PFSK-1 (cell line): ENCODE measurements around the gene EPG5.

Source experiments
- FOXP2 ChIP-seq: optimal IDR thresholded peaks from 2 replicates; pipeline ENCODE3; 2011; ENCODE audit warnings: borderline replicate concordance, control low read depth, inconsistent platforms; ENCODE audit not compliant: insufficient read depth; ENCODE audit errors: extremely low read length, extremely low read depth
- POLR2AphosphoS5 ChIP-seq: IDR thresholded peaks from 2 replicates; pipeline ENCODE4 v1.6.1; 2012; ENCODE audit warnings: low read depth, mild to moderate bottlenecking, control low read depth, low read length, moderate library complexity
- SIN3A ChIP-seq: IDR thresholded peaks from 2 replicates; pipeline ENCODE4 v1.6.1; 2012; ENCODE audit warnings: mild to moderate bottlenecking, low read length, moderate library complexity, borderline replicate concordance; ENCODE audit not compliant: insufficient read depth
- TAF1 ChIP-seq: IDR thresholded peaks from 2 replicates; pipeline ENCODE4 v1.6.1; 2012; ENCODE audit warnings: low read length, control low read depth, borderline replicate concordance; ENCODE audit not compliant: insufficient read depth
- TF ChIP-seq, protein P1 (sequence below), 2 experiments: IDR thresholded peaks; 2 replicates each; pipeline versions ENCODE4 v1.6.1 to v1.8.0; 2011 to 2012; ENCODE audit warnings: low read depth in 2 of 2, low read length in 2 of 2, control low read depth in 1 of 2, inconsistent platforms in 1 of 2, mild to moderate bottlenecking in 1 of 2, moderate library complexity in 1 of 2; ENCODE audit not compliant: insufficient read depth in 1 of 2

EPG5 gene

DNA sequence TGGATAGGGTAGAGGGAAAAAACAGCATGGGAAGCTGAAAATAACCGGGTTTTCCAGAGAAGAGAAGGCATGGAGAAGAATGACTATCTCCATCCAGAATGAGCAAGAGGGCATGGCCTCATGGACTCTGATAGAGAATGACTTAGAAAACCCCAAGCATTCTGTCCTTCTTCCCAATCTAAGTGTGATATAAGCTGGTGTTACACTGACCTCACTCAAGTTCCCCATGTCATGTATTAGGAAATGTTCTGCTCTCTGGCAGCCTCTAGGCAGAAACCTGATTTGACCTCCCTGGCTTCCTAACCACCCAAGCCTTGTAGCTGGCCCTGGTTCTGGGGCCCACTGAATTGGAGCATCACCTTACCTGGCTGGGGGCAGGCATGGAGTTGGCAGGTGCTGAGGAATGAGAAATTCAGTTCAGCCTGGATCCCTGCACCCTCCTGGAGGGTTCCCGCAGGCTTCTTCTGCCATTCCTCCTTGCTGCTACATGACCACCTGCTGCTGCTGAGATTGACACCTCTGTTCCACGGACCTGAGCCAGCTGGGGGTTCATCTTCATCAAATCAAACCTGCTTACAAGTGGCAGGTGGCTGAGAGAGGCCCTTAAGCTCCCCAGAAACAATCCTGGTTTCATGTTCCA, 146.9 kb downstream of the EPG5 start:
- TF ChIP-seq, protein P1, sequence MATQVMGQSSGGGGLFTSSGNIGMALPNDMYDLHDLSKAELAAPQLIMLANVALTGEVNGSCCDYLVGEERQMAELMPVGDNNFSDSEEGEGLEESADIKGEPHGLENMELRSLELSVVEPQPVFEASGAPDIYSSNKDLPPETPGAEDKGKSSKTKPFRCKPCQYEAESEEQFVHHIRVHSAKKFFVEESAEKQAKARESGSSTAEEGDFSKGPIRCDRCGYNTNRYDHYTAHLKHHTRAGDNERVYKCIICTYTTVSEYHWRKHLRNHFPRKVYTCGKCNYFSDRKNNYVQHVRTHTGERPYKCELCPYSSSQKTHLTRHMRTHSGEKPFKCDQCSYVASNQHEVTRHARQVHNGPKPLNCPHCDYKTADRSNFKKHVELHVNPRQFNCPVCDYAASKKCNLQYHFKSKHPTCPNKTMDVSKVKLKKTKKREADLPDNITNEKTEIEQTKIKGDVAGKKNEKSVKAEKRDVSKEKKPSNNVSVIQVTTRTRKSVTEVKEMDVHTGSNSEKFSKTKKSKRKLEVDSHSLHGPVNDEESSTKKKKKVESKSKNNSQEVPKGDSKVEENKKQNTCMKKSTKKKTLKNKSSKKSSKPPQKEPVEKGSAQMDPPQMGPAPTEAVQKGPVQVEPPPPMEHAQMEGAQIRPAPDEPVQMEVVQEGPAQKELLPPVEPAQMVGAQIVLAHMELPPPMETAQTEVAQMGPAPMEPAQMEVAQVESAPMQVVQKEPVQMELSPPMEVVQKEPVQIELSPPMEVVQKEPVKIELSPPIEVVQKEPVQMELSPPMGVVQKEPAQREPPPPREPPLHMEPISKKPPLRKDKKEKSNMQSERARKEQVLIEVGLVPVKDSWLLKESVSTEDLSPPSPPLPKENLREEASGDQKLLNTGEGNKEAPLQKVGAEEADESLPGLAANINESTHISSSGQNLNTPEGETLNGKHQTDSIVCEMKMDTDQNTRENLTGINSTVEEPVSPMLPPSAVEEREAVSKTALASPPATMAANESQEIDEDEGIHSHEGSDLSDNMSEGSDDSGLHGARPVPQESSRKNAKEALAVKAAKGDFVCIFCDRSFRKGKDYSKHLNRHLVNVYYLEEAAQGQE (IDR thresholded peaks at IDR 0.05; ENCODE audit: insufficient read depth in 1 of 2, low read depth in 2 of 2, low read length in 2 of 2): no peak
- TF ChIP-seq FOXP2: no peak
- no peak for TF ChIP-seq TAF1
- TF ChIP-seq SIN3A: no peak
- TF ChIP-seq POLR2AphosphoS5: no peak

DNA sequence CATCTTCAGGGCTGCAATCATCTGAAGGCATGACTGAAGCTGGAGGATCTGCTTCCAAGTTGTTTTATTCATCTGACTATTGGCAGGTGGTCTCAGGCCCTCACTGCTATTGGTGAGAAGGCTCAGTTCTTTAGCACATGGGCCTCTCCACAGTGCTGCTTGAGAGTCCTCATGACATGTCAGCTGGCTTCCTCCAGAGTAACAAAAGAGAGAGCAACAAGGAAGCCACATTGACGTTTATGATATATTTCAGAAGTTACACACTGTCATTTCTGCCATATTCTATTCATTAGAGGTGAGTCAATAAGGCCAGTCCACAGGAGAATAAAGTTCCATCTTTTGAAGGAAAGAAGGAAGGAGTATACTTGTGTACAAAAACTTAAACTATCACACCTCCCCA, 149.6 kb downstream of the EPG5 start:
- TF ChIP-seq TAF1 (no peak), POLR2AphosphoS5 (no peak), SIN3A (no peak), FOXP2 (no peak)
- TF ChIP-seq, protein P1 (IDR thresholded peaks at IDR 0.05; ENCODE audit: insufficient read depth in 1 of 2, low read depth in 2 of 2, low read length in 2 of 2): no peak

DNA sequence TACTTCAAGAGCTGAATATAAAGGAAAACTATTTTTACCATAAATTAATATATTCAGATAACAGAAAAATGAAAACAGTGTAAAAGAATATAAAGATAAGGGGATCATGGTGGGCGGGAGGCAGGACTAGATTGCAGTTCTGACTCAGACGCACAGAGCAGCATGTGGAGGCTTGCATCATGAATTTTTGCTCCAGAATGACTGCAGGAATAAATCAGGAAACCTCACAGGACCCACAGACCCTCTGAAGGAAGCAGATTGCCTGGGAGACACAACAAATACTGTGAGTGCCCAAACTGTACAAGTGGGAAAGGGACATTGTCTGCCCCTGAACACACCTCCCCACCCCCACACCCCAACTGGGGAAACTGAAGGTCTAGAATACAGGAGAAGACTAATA, 160.9 kb downstream of the EPG5 start:
- TF ChIP-seq TAF1: no peak

DNA sequence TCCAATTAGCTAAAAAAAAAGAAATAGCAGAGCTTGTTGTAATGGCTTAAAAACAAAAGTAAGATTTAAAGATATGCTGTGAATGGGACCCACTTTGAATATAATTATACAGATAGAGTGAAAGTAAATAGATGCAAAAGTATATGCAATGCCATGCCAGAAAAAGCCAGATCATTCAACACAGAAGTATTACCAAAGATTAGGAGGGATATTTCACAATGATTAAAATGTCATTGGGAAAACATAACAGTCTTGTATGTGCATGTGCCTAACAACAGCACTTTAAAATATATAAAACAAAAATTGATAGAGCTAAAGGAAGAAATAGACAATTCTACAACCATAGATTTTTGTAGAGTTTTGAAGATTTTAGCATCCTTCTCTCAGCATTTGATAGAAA, 161.6 kb downstream of the EPG5 start:
- no peak for TF ChIP-seq POLR2AphosphoS5

DNA sequence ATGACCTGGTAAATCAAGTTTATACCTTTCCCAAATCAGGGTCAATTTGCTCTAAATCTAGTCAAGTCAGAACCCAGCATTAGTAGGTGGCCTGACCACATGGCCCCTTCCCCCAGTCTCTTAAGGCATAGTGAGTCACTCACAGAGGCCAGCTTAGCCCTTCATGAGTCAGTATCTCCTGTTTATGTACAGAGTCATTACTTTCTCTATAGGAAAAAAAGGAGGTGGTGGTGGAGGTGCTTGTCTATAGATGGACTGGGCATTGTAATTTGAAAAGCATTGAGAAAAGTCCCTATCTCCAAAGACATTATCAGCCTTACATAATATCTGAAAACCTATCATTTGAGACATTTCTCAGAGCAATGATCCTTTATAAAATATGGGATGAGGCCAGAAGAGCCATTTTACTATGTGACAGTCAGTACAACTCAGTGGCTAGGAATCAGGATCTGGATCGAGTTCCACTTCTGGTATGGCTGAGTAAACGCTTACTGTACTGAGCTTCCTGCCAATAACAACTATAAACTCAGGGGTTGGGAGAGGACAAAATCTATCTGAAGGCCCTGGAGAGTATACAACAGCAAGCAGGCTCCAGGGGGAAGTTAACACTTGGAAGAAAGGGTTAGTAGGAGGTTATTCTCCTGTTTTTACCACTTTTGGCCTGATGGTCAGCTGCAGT, 164.2 kb downstream of the EPG5 start:
- TF ChIP-seq TAF1: no peak
- TF ChIP-seq POLR2AphosphoS5: no peak
- TF ChIP-seq SIN3A: no peak

DNA sequence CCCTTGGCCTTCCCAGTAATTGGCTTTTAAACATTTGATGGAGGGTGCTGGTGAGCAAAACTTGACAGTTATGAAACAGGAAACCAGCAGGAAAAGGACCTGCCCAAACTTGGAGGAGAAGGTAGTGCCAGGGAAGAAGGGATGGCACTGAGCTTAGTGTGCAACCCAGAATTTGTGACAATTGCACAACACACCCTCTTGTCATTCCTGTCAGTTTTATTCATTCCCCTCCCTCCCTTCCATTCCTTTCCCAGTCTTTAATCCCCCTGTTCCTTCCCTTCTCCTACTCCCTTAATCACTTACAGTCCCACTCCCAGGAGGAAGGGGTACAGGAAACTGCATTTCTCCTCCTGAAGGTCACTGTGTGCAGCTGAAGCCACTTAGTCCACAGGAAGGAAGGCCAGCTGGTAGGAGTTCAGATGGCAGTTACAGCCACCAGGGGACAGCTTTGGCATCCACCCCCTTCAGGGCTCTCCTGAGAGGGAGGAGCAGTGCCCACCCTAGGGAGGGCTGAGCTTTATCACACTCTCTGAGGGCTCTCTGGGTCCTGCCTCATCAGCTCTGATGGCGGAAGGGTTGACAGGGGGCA, 165.6 kb downstream of the EPG5 start:
- TF ChIP-seq SIN3A (no peak), POLR2AphosphoS5 (no peak), TAF1 (no peak), FOXP2 (no peak)
- TF ChIP-seq, protein P1 (IDR thresholded peaks at IDR 0.05; ENCODE audit: insufficient read depth in 1 of 2, low read depth in 2 of 2, low read length in 2 of 2): no peak
